Measurements from ENCODE around the gene PKP3.

Gene PKP3

GRCh38 chr11:426851-427250 is 32.8 kb downstream of the PKP3 start:
- no peak overlapping the region for H3K4me3 ChIP-seq (ENCODE audit: low read depth, low read length)
- TF ChIP-seq CTCF (IDR thresholded peaks at IDR 0.05; ENCODE audit: low read depth, low read length) (no peak), MYC (IDR thresholded peaks at IDR 0.05; ENCODE audit: low read depth, low read length) (no peak), POLR2A (IDR thresholded peaks at IDR 0.05; ENCODE audit: extremely low read depth, insufficient read length) (no peak)
- TF ChIP-seq, protein P1, sequence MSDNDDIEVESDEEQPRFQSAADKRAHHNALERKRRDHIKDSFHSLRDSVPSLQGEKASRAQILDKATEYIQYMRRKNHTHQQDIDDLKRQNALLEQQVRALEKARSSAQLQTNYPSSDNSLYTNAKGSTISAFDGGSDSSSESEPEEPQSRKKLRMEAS (IDR thresholded peaks at IDR 0.05; ENCODE audit: low read depth, low read length), result no peak

DNA sequence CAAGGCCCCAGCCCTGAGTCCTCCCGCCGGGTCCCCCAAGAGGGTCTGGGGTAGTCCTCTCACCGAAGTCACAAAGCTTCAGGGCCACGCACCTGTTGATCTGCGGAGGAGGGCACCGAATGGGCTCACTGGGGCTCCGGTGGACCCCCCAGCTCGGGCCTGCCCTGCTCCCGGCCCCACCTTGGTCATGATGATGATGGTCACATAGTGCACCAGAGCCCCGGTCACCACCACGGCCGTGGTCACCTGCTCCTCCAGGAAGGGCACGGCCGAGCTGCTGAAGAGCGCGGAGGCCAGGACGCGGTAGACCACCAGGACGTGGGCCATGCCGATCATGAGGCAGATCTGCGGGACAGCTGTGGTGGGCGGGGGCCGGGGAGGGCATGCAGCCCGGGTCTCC is 34.3 kb downstream of the PKP3 start:
- DNase-seq (ENCODE audit: low read depth), result no peak
- TF ChIP-seq MYC (IDR thresholded peaks at IDR 0.05; ENCODE audit: low read depth, low read length) (no peak), CTCF (IDR thresholded peaks at IDR 0.05; ENCODE audit: low read depth, low read length) (no peak), POLR2A (IDR thresholded peaks at IDR 0.05; ENCODE audit: extremely low read depth, insufficient read length) (no peak)
- TF ChIP-seq, protein P1 (IDR thresholded peaks at IDR 0.05; ENCODE audit: low read depth, low read length), result no peak
- no peak overlapping the region for H3K4me3 ChIP-seq (ENCODE audit: low read depth, low read length)

More at GRCh38 chr11:426851-427250, 32.8 kb downstream of the PKP3 start:
- no peak for DNase-seq (ENCODE audit: low read depth)

DNA sequence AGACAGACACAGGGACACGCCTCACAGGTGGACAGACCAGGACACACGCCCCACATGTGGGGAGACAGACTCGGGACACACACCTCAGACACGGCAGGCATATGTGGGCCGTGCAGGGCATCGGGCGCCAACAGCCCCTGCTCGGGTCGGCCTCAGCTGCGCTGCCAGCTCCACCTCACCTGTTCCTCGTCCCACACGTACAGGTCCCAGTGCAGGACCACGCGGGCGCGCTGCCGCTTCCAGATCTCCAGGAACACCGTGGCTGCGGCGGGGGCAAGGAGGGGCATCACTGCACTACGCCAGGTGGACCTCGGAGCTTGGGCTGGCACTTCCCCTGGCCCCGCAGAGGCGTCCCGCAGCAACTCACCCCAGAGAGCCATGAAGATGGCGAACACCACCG is 35.4 kb downstream of the PKP3 start:
- no peak overlapping the region for H3K4me3 ChIP-seq (ENCODE audit: low read depth, low read length)
- DNase-seq (ENCODE audit: low read depth), result no peak
- TF ChIP-seq POLR2A (IDR thresholded peaks at IDR 0.05; ENCODE audit: extremely low read depth, insufficient read length) (no peak), MYC (IDR thresholded peaks at IDR 0.05; ENCODE audit: low read depth, low read length) (no peak), CTCF (IDR thresholded peaks at IDR 0.05; ENCODE audit: low read depth, low read length) (no peak)
- TF ChIP-seq, protein P1 (IDR thresholded peaks at IDR 0.05; ENCODE audit: low read depth, low read length), result no peak

- no peak overlapping the region for H3K4me3 ChIP-seq (ENCODE audit: low read depth, low read length)
- TF ChIP-seq MYC (IDR thresholded peaks at IDR 0.05; ENCODE audit: low read depth, low read length) (no peak), CTCF (IDR thresholded peaks at IDR 0.05; ENCODE audit: low read depth, low read length) (no peak), POLR2A (IDR thresholded peaks at IDR 0.05; ENCODE audit: extremely low read depth, insufficient read length) (no peak)
- TF ChIP-seq, protein P1 (IDR thresholded peaks at IDR 0.05; ENCODE audit: low read depth, low read length), result no peak
- no peak for DNase-seq (ENCODE audit: low read depth)
These were observed 36.0 kb downstream of the PKP3 start for GRCh38 chr11:429931-430456.

GRCh38 chr11:431921-432320 is 37.9 kb downstream of the PKP3 start:
- DNase-seq (ENCODE audit: low read depth), result no peak
- H3K4me3 ChIP-seq (ENCODE audit: low read depth, low read length), result no peak overlapping the region
- no peak for TF ChIP-seq POLR2A (IDR thresholded peaks at IDR 0.05; ENCODE audit: extremely low read depth, insufficient read length)
- TF ChIP-seq MYC (IDR thresholded peaks at IDR 0.05; ENCODE audit: low read depth, low read length), result no peak
- TF ChIP-seq, protein P1 (IDR thresholded peaks at IDR 0.05; ENCODE audit: low read depth, low read length), result no peak
- no peak for TF ChIP-seq CTCF (IDR thresholded peaks at IDR 0.05; ENCODE audit: low read depth, low read length)

Measured in NB4 (cell line).